ENCODE measurements around the gene RAD9A. TPM values are rescaled to one million over a fixed set of nuclear protein-coding genes. Genes with fewer than 3 reads are reported as not detected.

The RAD9A gene
- total and polyA plus RNA-seq, 9 of the 15 experiments (the other 6 are each of a cell fraction or from before 2014, with no cell fraction given): 1.4 to 41.2 (median 16.1) TPM

DNA sequence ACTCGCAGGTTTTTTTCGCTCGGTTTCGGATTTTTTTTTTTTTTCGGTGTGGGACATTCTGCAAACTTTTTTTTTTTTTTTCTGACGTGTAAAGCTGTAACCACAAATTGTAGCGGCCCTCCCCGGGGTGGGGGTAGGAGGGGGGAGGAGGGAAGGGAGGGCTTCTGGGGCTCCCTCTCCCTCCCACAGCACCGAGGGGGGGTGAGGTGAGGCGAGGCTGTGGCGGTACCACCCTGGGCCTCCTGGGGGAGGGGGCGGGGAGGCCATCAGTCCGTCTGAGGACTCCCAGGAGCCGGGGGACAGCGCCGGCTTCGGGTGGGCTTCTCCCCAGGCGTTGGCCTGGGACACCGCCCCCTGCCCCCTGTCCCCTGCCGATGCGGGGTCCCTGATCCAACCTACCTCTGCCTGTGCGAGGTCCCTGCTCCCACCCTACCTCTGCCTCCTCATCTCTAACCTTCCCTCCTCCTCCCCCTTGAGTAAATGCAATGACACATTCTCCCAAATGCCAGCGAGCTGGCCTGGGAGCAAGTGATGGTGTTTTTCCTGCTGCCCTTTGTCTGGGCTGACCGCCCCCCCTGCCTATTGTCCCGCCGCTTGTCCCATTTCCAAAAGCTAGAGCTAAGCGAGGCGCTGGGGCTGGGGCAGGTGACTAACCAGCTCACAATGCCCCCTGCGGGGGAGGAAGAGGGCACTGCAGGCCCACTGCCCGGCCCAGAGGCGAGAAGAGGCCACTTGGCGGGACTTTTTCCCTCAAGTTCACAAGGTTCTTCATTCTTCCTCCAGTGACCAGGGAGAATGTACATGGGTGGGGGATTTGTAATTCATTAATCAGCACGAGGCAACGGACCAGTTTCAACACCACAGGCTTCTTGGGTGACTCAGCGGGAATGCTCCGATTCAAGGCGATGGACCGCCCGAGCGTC lies 17.9 kb upstream of the RAD9A start (continued):
- TF ChIP-seq, protein P1, sequence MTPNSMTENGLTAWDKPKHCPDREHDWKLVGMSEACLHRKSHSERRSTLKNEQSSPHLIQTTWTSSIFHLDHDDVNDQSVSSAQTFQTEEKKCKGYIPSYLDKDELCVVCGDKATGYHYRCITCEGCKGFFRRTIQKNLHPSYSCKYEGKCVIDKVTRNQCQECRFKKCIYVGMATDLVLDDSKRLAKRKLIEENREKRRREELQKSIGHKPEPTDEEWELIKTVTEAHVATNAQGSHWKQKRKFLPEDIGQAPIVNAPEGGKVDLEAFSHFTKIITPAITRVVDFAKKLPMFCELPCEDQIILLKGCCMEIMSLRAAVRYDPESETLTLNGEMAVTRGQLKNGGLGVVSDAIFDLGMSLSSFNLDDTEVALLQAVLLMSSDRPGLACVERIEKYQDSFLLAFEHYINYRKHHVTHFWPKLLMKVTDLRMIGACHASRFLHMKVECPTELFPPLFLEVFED (CRISPR knock-in tag; conservative IDR thresholded peaks at IDR 0.05): 0 out of 2 replicates have a peak, but pooled peaks have one; percentile 23
- TF ChIP-seq HDGF (IDR thresholded peaks at IDR 0.05) (peak; percentile 70), GABPB2 (CRISPR knock-in tag; conservative IDR thresholded peaks at IDR 0.05) (no peak), ZNF583 (CRISPR knock-in tag; IDR thresholded peaks at IDR 0.05) (no peak), ZBTB17 (CRISPR knock-in tag; IDR thresholded peaks at IDR 0.05) (no peak; the same call in 1 of the 2 replicates), KDM1A (IDR thresholded peaks at IDR 0.05) (peak in 1 of 2 experiments; percentile 78; a peak in 2 of 4 replicates), ZBTB1 (CRISPR knock-in tag; IDR thresholded peaks at IDR 0.05; ENCODE audit: borderline replicate concordance, low read depth) (no peak), MEIS2 (IDR thresholded peaks at IDR 0.05; ENCODE audit: partially characterized antibody) (peak; percentile 36), ATF2 (CRISPR knock-in tag; IDR thresholded peaks at IDR 0.05) (no peak), ZNF175 (CRISPR knock-in tag; IDR thresholded peaks at IDR 0.05; ENCODE audit: low read depth) (peak; percentile 57; the same call in 1 of the 2 replicates)
- TF ChIP-seq, protein P2, sequence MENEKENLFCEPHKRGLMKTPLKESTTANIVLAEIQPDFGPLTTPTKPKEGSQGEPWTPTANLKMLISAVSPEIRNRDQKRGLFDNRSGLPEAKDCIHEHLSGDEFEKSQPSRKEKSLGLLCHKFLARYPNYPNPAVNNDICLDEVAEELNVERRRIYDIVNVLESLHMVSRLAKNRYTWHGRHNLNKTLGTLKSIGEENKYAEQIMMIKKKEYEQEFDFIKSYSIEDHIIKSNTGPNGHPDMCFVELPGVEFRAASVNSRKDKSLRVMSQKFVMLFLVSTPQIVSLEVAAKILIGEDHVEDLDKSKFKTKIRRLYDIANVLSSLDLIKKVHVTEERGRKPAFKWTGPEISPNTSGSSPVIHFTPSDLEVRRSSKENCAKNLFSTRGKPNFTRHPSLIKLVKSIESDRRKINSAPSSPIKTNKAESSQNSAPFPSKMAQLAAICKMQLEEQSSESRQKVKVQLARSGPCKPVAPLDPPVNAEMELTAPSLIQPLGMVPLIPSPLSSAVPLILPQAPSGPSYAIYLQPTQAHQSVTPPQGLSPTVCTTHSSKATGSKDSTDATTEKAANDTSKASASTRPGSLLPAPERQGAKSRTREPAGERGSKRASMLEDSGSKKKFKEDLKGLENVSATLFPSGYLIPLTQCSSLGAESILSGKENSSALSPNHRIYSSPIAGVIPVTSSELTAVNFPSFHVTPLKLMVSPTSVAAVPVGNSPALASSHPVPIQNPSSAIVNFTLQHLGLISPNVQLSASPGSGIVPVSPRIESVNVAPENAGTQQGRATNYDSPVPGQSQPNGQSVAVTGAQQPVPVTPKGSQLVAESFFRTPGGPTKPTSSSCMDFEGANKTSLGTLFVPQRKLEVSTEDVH (IDR thresholded peaks at IDR 0.05; ENCODE audit: low read depth, partially characterized antibody): peak; percentile 62
- TF ChIP-seq, protein P3, sequence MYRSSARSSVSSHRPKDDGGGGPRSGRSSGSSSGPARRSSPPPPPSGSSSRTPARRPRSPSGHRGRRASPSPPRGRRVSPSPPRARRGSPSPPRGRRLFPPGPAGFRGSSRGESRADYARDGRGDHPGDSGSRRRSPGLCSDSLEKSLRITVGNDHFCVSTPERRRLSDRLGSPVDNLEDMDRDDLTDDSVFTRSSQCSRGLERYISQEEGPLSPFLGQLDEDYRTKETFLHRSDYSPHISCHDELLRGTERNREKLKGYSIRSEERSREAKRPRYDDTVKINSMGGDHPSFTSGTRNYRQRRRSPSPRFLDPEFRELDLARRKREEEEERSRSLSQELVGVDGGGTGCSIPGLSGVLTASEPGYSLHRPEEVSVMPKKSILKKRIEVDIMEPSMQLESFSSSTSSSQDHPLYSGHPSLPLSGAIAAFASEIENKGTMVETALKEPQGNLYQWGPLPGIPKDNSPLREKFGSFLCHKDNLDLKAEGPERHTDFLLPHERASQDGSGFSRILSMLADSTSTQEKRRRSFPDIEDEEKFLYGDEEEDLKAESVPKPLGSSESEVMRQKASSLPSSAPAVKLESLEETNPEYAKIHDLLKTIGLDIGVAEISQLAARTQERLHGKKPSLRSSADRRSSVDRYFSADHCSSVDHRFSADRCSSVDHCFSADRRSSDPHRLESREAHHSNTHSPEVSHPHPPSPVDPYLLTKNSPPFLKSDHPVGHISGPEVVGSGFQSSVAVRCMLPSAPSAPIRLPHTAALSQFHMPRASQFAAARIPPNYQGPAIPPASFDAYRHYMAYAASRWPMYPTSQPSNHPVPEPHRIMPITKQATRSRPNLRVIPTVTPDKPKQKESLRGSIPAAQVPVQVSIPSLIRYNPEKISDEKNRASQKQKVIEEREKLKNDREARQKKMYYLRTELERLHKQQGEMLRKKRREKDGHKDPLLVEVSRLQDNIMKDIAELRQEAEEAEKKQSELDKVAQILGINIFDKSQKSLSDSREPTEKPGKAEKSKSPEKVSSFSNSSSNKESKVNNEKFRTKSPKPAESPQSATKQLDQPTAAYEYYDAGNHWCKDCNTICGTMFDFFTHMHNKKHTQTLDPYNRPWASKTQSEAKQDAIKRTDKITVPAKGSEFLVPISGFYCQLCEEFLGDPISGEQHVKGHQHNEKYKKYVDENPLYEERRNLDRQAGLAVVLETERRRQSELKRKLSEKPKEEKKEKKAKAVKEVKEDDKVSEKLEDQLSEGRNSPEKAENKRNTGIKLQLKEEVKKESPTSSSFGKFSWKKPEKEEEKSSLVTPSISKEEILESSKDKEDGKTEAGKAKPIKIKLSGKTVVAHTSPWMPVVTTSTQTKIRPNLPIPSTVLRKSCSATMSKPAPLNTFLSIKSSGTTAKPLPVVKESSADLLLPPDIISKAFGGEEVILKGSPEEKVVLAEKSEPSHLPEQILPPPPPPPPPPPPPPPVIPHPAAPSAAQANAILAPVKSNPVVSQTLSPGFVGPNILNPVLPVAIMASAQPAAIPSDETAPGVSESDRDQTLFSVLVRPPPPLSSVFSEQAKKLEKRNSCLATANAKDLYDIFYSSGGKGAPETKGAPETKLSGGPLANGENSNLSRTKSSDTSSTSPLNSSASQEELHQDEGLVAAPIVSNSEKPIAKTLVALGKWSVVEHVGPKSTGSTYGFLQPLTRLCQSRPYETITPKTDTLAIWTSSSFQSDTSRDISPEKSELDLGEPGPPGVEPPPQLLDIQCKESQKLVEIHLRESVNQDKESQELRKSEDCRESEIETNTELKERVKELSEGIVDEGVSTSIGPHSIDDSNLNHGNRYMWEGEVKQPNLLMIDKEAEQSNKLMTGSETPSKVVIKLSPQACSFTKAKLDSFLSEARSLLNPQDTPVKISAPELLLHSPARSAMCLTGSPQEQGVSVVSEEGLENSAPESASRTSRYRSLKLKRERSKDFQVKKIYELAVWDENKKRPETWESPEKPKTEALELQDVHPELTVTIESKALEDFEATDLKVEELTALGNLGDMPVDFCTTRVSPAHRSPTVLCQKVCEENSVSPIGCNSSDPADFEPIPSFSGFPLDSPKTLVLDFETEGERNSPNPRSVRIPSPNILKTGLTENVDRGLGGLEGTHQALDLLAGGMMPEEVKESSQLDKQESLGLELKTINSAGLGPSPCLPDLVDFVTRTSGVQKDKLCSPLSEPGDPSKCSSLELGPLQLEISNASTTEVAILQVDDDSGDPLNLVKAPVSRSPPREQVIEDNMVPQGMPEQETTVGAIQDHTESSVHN (IDR thresholded peaks at IDR 0.05; ENCODE audit: borderline replicate concordance in 1 of 2, low read depth in 1 of 2): no peak
